ENCODE results near the gene PDHB. TPM values are rescaled to one million over a fixed set of nuclear protein-coding genes. Genes with fewer than 3 reads are reported as not detected.

The PDHB gene
- 120 TPM for total RNA-seq

GRCh38 chr3:58433400-58434167 is at the start of gene PDHB:
Gene PDHB, minus strand, starts transcription at chr3:58433832. Its CDS starts 23 bp downstream, at chr3:58433809.

Other genes starting within 250 kb of the PDHB start
- 3.5 TPM for gene DNASE1L3, start 222.9 kb downstream of the PDHB start, total RNA-seq
- gene ABHD6, start 196.0 kb downstream of the PDHB start, total RNA-seq: 14.5 TPM
- 17.6 TPM for gene RPP14, start 127.6 kb downstream of the PDHB start, total RNA-seq
- gene HTD2, start 127.3 kb downstream of the PDHB start, total RNA-seq: 26.7 TPM
- gene PXK, start 100.9 kb downstream of the PDHB start, total RNA-seq: 40.8 TPM
- 62.4 TPM for gene KCTD6, start 58.3 kb upstream of the PDHB start, total RNA-seq
- gene ACOX2, start 103.4 kb upstream of the PDHB start, total RNA-seq: 22.8 TPM
- 18.9 TPM for gene FAM107A, start 143.6 kb upstream of the PDHB start, total RNA-seq
- 6.4 TPM for gene FAM3D, start 232.9 kb upstream of the PDHB start, total RNA-seq

All from camera-type eye (tissue), 1 donor.